HuH-7.5 (cell line): ENCODE measurements around the gene RCAN2.
"Not testable (repeated sequence)": the region's sequence is repeated elsewhere in the genome, so short reads cannot be mapped to it uniquely, and the experiment has no call there.

Experiments
- DNase-seq: peaks from one replicate; pipeline ENCODE4 v3.0.0; 2011; ENCODE audit warnings: low spot score

Gene RCAN2

DNA sequence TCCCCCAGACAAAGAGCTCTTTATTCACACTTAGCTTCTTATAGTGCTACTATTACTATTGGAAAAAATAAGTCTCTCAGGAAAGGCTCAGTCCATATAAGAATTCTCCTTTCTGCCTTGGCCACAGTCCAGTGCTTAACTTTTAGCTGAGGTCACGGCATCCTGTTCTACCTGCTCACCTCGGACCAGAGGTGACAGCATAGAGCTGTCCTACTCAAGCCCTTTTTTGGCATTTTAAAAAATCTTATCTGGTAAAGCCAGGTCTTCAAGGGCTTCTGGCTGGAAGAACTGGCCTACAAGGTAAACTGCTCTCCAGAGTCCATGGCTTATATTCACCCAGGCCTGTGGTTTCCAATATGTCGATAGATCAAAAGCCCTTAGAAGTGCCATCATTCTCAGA, 109.7 kb downstream of the RCAN2 start:
- DNase-seq: no peak

DNA sequence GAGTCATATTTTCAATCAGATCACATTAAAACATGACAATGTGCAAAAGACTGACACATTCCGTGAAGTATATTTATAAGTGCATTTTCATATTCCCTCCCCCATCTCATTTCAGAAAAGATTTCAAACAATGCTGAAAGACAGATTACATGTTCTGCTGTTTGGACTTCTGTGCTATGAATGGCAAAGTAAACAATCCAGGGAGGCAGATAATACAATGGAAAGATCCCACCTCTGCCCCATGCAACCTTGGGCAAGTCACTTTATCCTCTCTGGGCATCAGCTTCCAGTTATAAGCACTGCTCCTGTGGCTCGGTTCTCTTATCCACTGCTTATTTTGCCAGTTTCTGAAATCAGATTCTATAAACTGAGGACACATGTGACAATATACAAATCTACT, 110.2 kb downstream of the RCAN2 start:
- DNase-seq: no peak

DNA sequence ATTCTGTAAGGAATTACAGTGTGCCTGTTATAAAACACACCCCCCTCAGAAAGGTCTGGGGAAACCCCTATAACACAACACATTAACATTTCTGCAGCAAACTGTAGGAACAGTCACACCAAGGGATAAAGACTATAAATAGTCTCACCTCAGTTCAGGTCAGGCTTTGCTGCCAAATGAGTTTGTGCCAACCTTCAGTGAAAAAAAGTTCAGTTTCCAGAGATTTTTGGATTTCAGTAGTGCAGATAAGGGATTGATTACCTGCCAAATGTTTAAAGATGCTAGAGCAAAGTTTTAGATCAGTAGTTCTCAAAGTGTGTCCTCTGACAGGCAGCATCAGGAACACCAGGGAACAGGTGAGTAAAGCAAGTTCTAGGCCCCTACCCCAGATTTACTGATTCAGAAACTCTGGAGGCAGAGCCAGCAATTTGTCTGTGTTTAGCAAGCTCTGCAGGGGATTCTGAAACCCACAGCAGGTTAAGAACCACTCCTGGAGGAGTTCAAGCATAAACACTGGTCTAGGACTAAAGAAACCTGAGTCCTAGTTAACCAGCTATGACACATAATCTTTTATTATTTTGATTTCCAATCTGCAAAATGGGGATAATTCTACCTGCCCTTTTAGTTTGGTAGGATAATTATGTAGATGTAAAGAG, 111.0 kb downstream of the RCAN2 start:
- DNase-seq: no peak

DNA sequence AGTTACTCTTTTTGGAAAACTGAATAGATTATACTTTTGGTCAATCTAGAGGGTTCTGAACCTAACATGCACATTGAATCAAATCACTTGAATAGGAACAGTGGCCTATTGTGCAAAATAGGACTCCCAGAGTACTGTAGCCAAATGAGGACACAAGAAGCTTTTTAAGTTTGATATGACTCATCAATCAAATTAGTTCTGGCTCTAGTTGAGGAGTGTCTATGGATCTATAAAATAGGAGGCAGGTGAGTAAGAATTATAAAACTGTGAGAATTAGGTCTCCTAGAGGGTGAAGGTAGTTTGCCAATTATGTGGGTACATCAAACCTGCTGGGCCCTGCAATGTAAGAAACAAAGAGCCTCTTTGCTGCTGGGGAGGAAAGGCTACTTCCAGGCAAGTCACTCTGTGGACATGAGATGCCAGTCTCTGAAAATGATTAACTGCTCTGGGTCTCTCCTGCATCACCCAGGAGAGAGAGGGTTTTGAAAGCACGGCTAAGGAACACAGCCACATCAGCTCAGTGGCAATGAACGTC, 112.3 kb downstream of the RCAN2 start:
- DNase-seq: no peak

DNA sequence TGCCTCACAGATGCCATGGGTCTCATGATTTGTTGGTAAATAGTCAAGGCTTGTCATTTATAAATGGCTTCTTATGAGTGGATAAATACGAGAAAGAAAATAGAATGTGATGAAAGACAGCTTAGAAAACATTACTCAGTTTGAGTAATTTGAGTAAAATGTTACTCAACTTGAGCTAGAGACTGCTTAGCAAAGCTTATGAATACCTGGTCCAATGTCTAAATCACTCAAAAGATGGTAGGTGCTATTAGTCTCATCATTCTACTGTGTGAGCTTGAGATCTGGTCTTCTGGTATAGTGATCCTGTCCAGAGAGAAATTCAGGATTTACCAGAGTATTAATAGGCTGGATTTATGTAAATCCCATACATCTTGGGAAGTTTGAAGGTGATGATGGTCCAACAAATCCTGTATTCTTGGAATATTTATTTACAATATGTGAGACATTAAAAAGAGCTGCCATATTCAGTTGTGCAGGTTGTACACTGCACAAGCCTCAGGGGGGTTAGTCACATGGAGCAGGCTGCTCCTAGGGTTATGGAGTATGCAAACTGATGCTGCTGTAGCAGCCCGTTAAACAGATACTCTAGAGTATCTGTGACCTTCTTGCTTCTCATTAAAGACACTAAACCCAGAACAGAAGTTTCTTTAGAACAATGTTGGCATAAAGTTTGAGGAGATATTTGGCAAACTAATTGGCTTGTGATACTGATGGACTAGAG, 112.9 kb downstream of the RCAN2 start:
- no peak for DNase-seq

DNA sequence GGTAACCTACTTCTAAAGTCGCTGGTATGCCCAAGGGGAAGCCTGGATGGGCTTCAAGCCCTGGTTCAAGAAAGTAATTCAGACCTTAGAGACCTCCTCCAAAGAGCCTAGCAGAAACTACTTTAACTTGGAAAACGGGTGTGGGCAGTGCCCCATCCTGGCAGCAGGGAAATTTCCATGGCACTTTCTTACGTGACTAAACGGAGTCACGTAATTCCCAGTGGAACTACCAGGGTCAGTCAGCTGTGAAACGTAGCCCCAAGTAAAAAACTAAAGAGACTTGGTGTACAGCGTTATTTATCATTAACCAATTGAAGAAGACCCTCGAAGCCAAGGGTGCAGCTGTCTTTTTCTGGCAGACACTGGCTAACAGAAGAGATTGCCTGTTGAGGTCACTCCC, 114.0 kb downstream of the RCAN2 start:
- DNase-seq: no peak

DNA sequence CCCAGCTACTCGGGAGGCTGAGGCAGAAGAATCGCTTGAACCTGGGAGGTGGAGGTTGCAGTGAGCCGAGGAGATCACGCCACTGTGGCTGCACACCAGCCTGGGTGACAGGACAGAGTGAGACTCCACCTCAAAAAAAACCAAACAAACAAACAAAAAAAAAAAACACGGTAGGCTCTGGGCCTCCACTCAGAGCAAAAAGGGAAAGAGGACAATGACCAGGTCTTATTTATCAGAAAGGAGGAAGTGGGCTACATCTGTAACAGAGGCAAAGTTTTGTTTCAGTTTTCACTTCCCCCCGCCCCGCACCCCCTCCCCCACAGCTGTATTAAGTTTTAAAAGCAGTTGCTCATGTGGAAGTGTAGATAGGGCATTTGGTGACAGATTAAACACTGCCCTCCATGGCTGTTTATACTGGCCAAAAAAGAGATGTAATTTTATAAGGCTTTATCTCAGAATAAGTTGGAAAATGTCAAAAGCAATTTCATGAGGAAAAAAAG, 114.6 kb downstream of the RCAN2 start:
- DNase-seq: no peak

DNA sequence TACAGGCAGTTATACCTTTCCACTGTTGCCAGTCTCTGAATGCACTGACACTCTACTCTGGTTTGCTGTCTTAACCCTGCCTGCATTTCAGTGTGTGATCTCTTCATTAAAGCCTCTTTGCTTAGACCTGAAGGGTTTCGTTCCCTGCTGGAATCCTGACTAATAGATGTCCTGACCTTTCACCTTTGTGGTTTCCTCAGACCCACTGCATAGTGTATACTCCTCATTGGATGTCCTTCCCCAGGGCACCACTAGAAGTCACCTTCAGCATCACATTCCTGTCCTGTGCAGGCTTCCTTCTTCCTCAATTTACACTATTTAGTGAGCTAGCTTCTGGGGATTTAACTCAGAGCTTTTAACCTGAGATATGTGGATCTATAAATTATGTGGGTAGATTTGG, 120.6 kb downstream of the RCAN2 start:
- DNase-seq: no peak

DNA sequence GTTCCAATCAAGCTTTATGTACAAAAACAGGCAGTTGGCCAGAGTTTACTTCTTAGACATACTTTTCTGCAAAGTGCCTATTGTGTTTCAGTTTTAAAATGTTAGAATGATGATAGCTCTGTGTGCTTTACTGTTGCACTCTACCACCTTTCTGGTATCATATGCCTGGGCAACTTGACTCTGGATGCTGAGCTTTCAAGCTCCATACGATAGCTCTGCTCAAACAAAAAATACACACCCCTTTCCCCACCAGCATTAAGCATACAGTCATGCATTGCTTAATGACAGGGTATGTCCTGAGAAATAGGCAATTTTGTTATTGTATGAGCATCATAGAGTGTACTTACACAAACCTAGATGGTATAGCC, 123.1 kb downstream of the RCAN2 start:
- no peak for DNase-seq

DNA sequence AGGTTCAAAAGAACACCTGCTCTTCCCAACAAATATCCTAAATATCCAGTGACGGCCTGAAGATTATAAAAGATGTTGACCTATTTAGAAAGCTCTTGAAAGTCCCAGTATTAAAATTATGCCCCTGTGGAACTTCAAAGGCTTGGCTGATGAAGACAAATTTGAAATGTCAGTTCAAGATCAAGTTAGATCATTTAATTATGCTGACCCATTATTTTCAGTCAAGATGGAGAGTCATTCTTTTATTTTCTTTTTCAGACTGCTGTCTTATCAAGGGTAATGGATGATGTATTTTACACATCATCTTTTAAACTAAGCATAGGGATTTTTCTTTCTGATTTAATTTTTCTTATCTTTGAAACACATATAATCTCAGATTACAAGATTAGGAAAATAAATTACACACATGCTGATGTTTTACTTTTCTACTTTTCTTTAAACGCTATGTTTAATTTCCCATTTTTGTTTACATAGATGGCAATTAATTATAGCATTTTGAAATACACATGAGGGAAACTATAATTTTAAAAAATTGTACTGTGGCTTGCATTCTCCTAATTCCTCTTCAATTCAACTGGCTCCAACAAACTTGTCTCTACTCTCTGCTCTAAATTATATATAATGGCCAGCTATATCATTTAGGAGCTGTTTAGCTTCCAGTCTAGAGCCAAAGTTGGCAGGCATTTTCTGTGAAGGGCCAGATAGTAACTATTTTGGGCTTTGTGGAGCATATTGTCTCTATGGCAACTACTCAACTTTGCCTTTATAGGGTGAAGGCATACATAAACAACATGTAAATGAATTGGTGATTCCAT, 123.7 kb downstream of the RCAN2 start:
- DNase-seq: no peak

DNA sequence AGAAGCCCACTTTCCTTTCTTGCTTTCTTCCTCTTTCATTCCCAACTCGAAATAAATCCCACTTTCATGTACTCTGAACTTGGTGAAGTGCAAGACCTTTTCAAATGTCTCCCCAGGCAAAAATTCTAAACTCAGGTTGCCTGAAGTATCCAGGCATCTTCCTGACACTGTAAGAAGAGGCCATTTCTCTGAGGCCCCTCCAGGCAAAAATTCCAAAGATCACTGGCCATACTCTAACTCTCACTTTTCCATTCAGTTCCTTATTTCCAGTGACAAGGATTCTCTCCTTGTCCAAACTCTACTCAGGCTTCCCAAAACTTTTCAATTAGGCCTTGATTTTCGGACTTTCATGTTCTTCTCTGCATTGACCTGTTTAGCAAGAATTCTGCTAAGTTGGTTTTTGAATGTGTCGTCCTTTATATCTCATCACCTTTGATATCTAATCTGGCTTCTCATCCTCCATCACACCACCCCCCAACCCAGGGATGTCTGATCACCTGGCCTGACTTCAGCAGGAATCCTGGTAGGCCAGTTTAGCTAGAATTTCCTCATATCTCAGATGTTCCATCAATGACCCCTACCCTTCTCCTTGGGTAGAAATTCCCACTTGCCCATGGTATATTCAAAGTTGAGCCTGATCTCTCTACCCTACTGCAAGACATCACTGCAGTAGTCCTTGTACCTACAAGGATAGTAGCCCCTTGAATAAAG, 124.9 kb downstream of the RCAN2 start:
- DNase-seq: no peak

DNA sequence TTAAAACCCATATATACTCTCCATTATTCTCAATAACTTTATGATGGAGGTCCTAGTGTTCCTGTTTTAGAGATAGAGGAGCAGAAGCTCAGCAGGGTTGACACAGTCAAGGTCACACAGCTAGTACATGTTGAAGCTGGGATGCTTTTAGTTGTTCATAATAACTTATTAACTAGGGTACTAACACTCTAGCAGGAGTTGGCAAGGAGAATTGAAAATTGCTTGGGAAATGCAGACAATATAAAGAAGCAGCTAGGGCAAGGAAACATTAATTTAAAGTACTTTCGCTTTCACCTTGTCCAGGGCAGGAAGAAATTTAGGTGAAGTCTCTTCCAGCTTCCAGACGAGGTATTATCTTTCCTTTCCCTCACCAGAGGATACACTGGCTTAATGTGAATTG, 133.7 kb downstream of the RCAN2 start:
- DNase-seq: no peak

DNA sequence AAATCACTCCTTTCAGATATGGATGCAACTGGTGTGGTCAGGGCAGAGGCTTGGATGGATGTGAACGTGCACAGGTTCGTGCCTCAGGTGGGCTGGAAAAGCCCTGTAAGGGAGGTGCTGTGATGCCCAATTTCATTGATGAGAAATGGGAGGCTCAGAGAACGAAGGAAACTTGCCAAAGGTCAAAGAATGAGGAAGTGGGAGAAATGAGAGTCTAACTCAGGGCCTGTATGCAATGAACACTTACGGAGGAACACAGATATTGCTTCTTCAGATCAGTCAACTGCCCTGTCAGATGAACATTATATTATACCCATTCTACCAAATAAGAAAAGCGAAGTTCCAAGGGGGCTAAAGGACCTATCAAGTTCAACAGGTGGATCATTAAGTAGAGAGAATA, 134.7 kb downstream of the RCAN2 start:
- DNase-seq: no peak

DNA sequence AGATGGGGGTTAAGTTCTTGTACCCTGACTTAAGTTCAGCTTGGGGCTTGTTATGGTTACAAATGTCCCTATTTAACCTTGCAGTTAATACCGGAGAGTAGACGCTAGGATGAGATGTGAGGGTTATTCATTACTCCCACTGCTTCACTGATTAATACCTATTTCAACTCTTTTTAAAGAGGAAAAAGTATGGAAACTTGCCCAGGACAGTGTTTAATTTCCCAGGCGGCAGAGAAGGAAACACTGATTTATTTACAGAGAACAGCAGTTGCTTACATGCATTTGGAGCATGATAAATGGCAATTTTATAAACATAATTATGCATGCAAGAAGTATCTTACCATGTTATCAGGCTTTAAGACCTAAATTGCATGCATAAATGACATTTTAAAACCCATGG, 137.7 kb downstream of the RCAN2 start:
- DNase-seq: no peak

DNA sequence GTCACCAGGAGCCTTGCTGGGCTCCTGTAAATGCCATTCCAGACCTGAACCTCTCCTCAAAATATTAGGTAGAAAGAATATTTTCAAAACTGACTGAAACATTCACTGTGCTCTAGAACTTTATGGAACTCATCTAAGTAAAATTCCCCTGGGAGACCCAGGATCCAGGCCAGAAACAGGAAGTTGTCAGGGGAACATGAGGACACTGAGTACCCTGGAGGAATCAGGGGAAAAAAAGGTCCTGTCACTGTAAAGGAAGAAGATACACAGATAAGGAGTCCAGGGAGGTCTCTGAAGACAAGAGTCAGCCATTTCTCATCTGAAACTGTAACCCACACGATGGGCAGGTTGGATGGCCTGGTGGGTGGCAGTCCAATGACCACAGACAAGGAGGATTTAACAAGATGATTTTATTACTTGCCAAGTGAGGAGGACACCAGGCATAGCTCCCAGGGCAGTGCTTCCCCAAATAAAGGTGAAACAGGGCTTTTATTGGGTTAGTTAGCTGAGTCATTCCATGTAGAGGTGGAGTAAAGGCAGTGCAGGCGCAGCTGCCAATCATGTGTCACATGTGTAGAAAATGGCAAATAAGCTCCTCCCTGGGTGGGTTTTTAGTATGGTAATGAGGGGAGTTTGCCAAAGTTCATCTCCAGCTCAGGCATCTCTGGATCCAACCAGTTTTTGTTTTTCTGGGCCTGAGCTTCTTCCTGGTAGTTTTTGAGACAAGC, 138.5 kb downstream of the RCAN2 start:
- DNase-seq: no peak

DNA sequence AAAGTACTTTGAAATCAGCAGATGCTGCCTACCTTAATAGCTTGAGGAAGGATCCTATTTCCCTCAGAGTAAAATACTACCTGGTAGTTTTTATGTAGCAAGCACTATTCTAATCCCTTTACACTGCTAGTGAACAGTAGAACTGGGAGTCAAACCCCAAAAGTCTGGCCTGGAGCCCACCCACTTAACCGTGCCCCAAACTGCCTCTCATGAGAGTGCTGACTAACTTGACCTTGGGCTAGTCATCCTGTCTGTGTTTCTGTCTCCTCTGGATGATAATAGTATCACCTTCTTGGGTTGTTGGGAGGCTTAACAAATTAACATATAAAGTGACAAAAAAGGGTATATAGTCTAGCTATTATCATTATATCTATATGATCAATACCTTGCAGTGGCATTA, 140.5 kb downstream of the RCAN2 start:
- DNase-seq: no peak

DNA sequence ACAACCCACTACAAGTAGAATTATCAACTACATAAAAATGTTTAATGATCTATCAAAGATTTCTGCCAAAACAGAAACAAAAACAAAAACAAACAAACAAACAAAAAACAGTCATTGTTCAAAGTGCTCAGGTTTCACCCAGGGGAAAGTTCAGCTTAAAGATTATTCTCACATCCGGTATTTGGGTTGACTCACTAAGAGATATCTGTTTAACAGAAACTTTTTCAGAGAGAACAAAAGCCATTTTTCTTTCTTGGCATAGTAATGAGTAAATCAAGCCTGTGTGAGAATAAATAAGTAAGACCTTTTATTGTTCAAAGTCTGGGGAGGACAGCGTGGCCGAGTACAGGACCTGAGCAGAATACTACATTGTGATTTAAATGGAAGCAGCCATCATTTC, 143.6 kb downstream of the RCAN2 start:
- no peak for DNase-seq

DNA sequence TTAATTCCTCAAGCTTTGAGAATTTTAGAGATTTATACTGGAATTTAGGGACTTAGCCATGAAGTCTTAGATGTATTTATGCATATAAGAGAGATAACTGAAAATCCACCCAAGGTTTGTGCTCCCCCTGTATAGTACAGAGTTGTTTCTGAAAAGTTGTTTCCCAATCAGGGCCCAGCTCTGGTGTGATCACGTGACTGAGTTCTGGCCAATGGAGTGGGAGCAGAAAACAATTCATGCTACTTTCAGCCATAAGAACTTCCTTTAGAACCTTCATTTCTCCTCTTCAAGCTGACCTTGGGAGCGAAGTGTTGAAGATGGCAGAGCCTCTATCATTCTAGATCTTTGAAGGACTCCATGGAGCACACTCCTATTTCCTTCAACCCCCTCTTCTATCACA, 151.0 kb downstream of the RCAN2 start:
- DNase-seq: no peak

DNA sequence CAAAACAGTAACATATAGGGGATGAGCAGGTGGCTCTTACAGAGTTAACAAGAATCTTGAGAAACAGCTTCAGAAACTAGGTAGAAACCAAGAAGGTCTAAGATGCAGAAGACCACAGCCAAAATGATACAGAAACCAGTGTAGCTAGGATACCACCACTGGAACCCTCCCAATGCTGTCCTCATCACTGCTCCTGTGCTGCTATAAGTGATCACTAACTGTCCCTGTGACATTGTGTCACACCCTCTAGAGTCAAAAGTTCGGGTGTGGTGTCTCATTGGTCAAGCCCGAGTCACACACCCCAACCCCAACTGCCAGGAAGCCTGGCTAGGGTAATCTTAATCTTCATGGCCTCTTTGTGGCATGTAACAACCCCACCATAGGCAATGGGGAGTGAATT, 153.1 kb downstream of the RCAN2 start:
- DNase-seq: no peak

DNA sequence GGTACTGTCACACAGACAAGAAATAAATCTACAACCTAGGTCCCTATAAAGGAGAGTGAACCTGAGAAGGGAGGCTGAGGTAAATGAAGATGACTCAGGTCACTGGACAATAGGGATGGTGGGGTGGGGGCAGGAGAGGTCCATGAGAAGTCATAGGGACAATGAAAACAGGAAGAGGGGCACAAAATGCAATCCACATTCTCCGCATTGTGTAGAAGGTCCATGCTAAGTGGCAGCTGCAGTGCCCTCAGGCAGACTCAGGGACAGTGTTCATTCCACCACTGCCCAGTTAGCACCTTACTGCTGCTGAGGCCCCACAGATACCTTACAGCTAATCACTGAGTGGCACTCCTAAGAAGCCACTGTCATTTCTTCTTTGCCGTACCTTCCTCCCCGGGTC, 156.8 kb downstream of the RCAN2 start:
- no peak for DNase-seq

DNA sequence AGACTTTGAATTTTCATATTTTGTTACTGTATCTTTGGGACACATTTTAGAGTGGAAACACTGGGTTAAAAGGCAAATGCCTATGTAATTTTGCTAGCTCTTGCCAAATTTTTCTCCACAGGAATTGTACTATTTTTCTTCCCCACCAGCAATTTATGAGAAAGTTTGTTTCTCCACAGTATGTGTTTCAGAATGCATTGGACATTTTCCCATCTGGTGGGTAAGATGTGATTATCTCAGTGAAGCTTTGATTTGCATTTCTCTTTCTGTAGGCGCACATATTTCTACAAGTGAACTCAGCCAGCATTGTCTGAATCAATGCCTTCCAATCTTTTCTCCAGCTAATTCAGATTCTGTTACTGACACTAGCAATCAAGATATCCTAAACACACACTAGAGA, 157.8 kb downstream of the RCAN2 start:
- no peak for DNase-seq

DNA sequence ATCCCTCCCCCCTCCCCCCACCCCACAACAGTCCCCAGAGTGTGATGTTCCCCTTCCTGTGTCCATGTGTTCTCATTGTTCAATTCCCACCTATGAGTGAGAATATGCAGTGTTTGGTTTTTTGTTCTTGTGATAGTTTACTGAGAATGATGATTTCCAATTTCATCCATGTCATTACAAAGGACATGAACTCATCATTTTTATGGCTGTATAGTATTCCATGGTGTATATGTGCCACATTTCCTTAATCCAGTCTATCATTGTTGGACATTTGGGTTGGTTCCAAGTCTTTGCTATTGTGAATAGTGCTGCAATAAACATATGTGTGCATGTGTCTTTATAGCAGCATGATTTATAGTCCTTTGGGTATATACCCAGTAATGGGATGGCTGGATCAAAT, 158.8 kb downstream of the RCAN2 start:
- DNase-seq: not testable (repeated sequence)
